GM12878 (cell line): ENCODE data around the gene DIP2B. TPM values are rescaled to one million over a fixed set of nuclear protein-coding genes. Genes with fewer than 3 reads are reported as not detected.
"Not testable (repeated sequence)": the region's sequence is repeated elsewhere in the genome, so short reads cannot be mapped to it uniquely, and the experiment has no call there.

Experiments
- ATAC-seq: fragments of 200-7000 bp; cut with Tn5 transposase; 3 replicates; pipeline ENCODE4 v1.9.1; 2020; ENCODE audit warnings: mild to moderate bottlenecking, moderate library complexity
- BruUV-seq: library from RNA; stranded (reverse); fragments of 400-500 nt; replicated peaks from 2 replicates; lab custom pipeline; 2021; lab: Mats Ljungman, UMichigan
- CTCF ChIA-PET: fragments of 300-600 bp; sonication (Branson Sonifier 250); formaldehyde crosslinking; extraction: SDS; loops from one replicate; lab custom pipeline; 2021; ENCODE audit warnings: inconsistent platforms; lab: Yijun Ruan, JAX
- POLR2A ChIA-PET: fragments of 350-600 bp; formaldehyde crosslinking; extraction: SDS; loops from one replicate; lab custom pipeline; 2021; ENCODE audit warnings: inconsistent platforms; lab: Charles Lee
- RAD21 ChIA-PET: fragments of 300-600 bp; sonication (Branson Sonifier 250); formaldehyde crosslinking; loops from one replicate; lab custom pipeline; 2023; ENCODE audit warnings: antibody characterized with exemption; ENCODE audit not compliant: unreplicated experiment; lab: Charles Lee
- SMC1A ChIA-PET: fragments of 300-600 bp; sonication (Branson Sonifier 250); formaldehyde crosslinking; loops from one replicate; lab custom pipeline; 2023; ENCODE audit not compliant: unreplicated experiment, uncharacterized antibody; lab: Charles Lee
- DNase-seq: peaks from one replicate; pipeline ENCODE4 v3.0.0-alpha.2; 2011; ENCODE audit warnings: low read depth, low spot score
- FAIRE-seq: peaks from 3 replicates; lab custom pipeline; 2011; peaks lifted over from hg19 to GRCh38; lab: Jason Lieb, UNC
- H2AFZ ChIP-seq: 2 replicates; pipeline ENCODE4 v1.6.0; 2011; ENCODE audit warnings: low read depth, low read length, control low read depth; ENCODE audit not compliant: control insufficient read depth
- H3K27ac ChIP-seq: 2 replicates; pipeline ENCODE4 v1.5.1; 2011; ENCODE audit warnings: control low read depth; ENCODE audit not compliant: control insufficient read depth, insufficient read depth
- H3K27me3 ChIP-seq, 2 experiments: replicated peaks in 1 of 2; 2 replicates each; pipeline versions ENCODE4 v1.6.0 to v1.6.1; 2011; ENCODE audit warnings: low read length in 1 of 2; ENCODE audit not compliant: control insufficient read depth in 2 of 2, insufficient read depth in 2 of 2
- H3K36me3 ChIP-seq, 2 experiments: 2 replicates each; pipeline ENCODE4 v1.5.1; 2011; ENCODE audit warnings: low read length in 1 of 2; ENCODE audit not compliant: control insufficient read depth in 2 of 2, insufficient read depth in 2 of 2
- H3K4me1 ChIP-seq: 2 replicates; pipeline ENCODE4 v1.6.1; 2011; ENCODE audit warnings: mild to moderate bottlenecking, low read length, moderate library complexity, mixed read lengths; ENCODE audit not compliant: control insufficient read depth, insufficient read depth
- H3K4me2 ChIP-seq: 2 replicates; pipeline ENCODE4 v1.6.0; 2011; ENCODE audit warnings: control low read depth; ENCODE audit not compliant: control insufficient read depth, insufficient read depth
- H3K4me3 ChIP-seq: fragments of 200-600 bp; sonication (generic); 2 replicates; pipeline ENCODE4 v1.5.1; 2016
- H3K79me2 ChIP-seq: 2 replicates; pipeline ENCODE4 v1.6.0; 2011; ENCODE audit warnings: low read length; ENCODE audit not compliant: control insufficient read depth, insufficient read depth
- H3K9ac ChIP-seq: 2 replicates; pipeline ENCODE4 v1.8.0; 2011; ENCODE audit warnings: low read length, control low read depth, mixed read lengths; ENCODE audit not compliant: control insufficient read depth, insufficient read depth
- H3K9me3 ChIP-seq: replicated peaks from 3 replicates; pipeline ENCODE4 v1.5.1; 2011; ENCODE audit warnings: mild to moderate bottlenecking, low read length; ENCODE audit not compliant: control insufficient read depth, insufficient read depth
- H4K20me1 ChIP-seq: 2 replicates; pipeline ENCODE4 v1.6.0; 2011; ENCODE audit not compliant: control insufficient read depth, insufficient read depth
- FOXM1 ChIP-seq: IDR thresholded peaks from 2 replicates; pipeline ENCODE4 v1.6.1; 2012; ENCODE audit warnings: low read depth, mild to moderate bottlenecking, inconsistent platforms, low read length, moderate library complexity
- IRF5 ChIP-seq: fragments of 450-650 bp; IDR thresholded peaks from 2 replicates; pipeline ENCODE4 v1.6.1; 2017; ENCODE audit warnings: borderline replicate concordance
- LARP7 ChIP-seq: fragments of 450-650 bp; IDR thresholded peaks from 2 replicates; pipeline ENCODE4 v1.6.1; 2017; ENCODE audit warnings: mild to moderate bottlenecking
- RELB ChIP-seq: fragments of 450-650 bp; IDR thresholded peaks from 2 replicates; pipeline ENCODE4 v1.6.1; 2017; ENCODE audit warnings: low read depth, mild to moderate bottlenecking, moderate library complexity
- RFX5 ChIP-seq: IDR thresholded peaks from 2 replicates; pipeline ENCODE4 v1.6.1; 2011; ENCODE audit warnings: low read depth, low read length, improper control_type of control experiment
- SIN3A ChIP-seq: IDR thresholded peaks from 2 replicates; pipeline ENCODE4 v1.6.1; 2012; ENCODE audit warnings: low read depth, low read length, improper control_type of control experiment
- WGBS: methylation state at CpG from one replicate; pipeline ENCODE4 v1.1.6; 2016; ENCODE audit warnings: low lambda C conversion rate; ENCODE audit not compliant: insufficient replicate concordance, insufficient coverage; ENCODE audit errors: missing lambda C conversion rate; 5-methylcytosine and 5-hydroxymethylcytosine counted together
- in situ Hi-C: fragments of 300-500 bp; cut with MboI; formaldehyde crosslinking; loops from 9 replicates; pipeline ENCODE4 v1.14.3; 2018; ENCODE audit warnings: mixed read lengths
- intact Hi-C: fragments of 100-400 bp; cut with micrococcal nuclease; formaldehyde crosslinking; loops from one replicate; pipeline ENCODE4 v1.14.2; 2022; ENCODE audit not compliant: unreplicated experiment
- polyA plus RNA-seq, 11 experiments: library from polyadenylated mRNA; depleted of rRNA in 4 of 11; unstranded in 6 of 11; stranded (reverse) in 5 of 11; fragments of >200 nt; fragmentation: Nextera tagmentation in 4 of 11; fragmentation: Illumina TruSeq in 1 of 11; extraction: Ambion mirVana in 4 of 11; extraction: Trizol in 1 of 11; gene quantifications; 1 replicate in 1 of 11; 2 replicates in 10 of 11; pipeline versions ENCODE4 v1.2.1 to v1.2.3, GENCODE V29; 2011 to 2016; ENCODE audit warnings: inconsistent platforms in 2 of 11, missing spikeins in 2 of 11, low read depth in 1 of 11
- total RNA-seq, 4 experiments: library from RNA; depleted of rRNA in 3 of 4; stranded (reverse); fragments of >200 nt in 3 of 4; fragmentation: Illumina TruSeq in 1 of 4; extraction: Trizol in 1 of 4; gene quantifications; 2 replicates each; pipeline versions ENCODE4 v1.2.1 to v1.2.3, GENCODE V29; 2013 to 2021

DIP2B gene
- total and polyA plus RNA-seq, 10 of the 15 experiments (the other 5 are each of a cell fraction or from before 2014, with no cell fraction given): 4.5 to 30.0 (median 18.6) TPM

GRCh38 chr12:50678650-50679365, 174.0 kb downstream of the DIP2B start (continued):
- no peak for TF ChIP-seq IRF5

GRCh38 chr12:50679612-50680011, 174.8 kb downstream of the DIP2B start:
- POLR2A ChIA-PET: interaction anchor here (0.7 to 1.4 kb wide), 2 partner anchors 21 to 151 kb away, joined by 3 to 4 read pairs; no protein-coding TSS in a partner anchor

GRCh38 chr12:50681064-50681463, 176.3 kb downstream of the DIP2B start:
- intact Hi-C loops, POLR2A ChIA-PET, H3K4me3 ChIP-seq, RAD21 ChIA-PET, H2AFZ ChIP-seq, H3K79me2 ChIP-seq, FAIRE-seq, DNase-seq, H3K9me3 ChIP-seq, H3K4me1 ChIP-seq, H3K27ac ChIP-seq, H3K27me3 ChIP-seq, CTCF ChIA-PET, in situ Hi-C loops, BruUV-seq, H3K9ac ChIP-seq, H4K20me1 ChIP-seq, H3K4me2 ChIP-seq, ATAC-seq: not testable (repeated sequence)
- SMC1A ChIA-PET: interaction anchor here (2.3 kb wide), 1 partner anchor 19 kb away, joined by 5 read pairs; no protein-coding TSS in a partner anchor
- peaks cover 2 to 15% of the 10 kb centered on the region in 2 experiments; a peak in 3 of 4 replicates for H3K36me3 ChIP-seq
- 92% methylated on average over 3 of the region's 3 CpGs for WGBS

More at GRCh38 chr12:50679612-50680011, 174.8 kb downstream of the DIP2B start:
- no peak overlapping the region for H2AFZ ChIP-seq
- CTCF ChIA-PET: interaction anchor here (0.9 to 1.5 kb wide), 3 partner anchors 17 to 174 kb away, joined by 3 to 6 read pairs (median 3); partner anchors contain the start of gene DIP2B
- no peak for FAIRE-seq
- WGBS: 100% methylated on average over 1 of the region's 1 CpG
- TF ChIP-seq LARP7 (no peak), RFX5 (no peak), RELB (no peak), SIN3A (no peak), FOXM1 (no peak)
- H3K9ac ChIP-seq: no peak overlapping the region
- H4K20me1 ChIP-seq: no peaks in the 10 kb centered on the region
- H3K27ac ChIP-seq: no peak overlapping the region
- no peak overlapping the region for H3K4me2 ChIP-seq
- H3K27me3 ChIP-seq: no peaks in the 10 kb centered on the region
- no peak overlapping the region for H3K4me3 ChIP-seq
- RAD21 ChIA-PET: no interaction called here
- H3K9me3 ChIP-seq: no peaks in the 10 kb centered on the region
- H3K4me1 ChIP-seq: no peaks in the 10 kb centered on the region
- ATAC-seq: no peak
- no peaks in the 10 kb centered on the region for H3K79me2 ChIP-seq
- H3K36me3 ChIP-seq: peaks cover 2 to 11% of the 10 kb centered on the region in 2 experiments; a peak in 3 of 4 replicates
- in situ Hi-C loops: no loop called here
- BruUV-seq: no TSS peak
- DNase-seq: no peak
- intact Hi-C loops: no loop called here
- SMC1A ChIA-PET: interaction anchor here (0.8 to 2.3 kb wide), 7 partner anchors 12 to 162 kb away, joined by 3 to 6 read pairs (median 4); no protein-coding TSS in a partner anchor
